ENCODE data around the gene RARS2. TPM values are rescaled to one million over a fixed set of nuclear protein-coding genes. Genes with fewer than 3 reads are reported as not detected.
A peak's percentile ranks its signal among the peaks of the same experiment; 100 is the strongest.

RARS2 gene
- total and polyA plus RNA-seq, 2 of the 8 experiments (the other 6 are each of a cell fraction or from before 2014, with no cell fraction given), result 10.2 to 40.5 TPM

DNA sequence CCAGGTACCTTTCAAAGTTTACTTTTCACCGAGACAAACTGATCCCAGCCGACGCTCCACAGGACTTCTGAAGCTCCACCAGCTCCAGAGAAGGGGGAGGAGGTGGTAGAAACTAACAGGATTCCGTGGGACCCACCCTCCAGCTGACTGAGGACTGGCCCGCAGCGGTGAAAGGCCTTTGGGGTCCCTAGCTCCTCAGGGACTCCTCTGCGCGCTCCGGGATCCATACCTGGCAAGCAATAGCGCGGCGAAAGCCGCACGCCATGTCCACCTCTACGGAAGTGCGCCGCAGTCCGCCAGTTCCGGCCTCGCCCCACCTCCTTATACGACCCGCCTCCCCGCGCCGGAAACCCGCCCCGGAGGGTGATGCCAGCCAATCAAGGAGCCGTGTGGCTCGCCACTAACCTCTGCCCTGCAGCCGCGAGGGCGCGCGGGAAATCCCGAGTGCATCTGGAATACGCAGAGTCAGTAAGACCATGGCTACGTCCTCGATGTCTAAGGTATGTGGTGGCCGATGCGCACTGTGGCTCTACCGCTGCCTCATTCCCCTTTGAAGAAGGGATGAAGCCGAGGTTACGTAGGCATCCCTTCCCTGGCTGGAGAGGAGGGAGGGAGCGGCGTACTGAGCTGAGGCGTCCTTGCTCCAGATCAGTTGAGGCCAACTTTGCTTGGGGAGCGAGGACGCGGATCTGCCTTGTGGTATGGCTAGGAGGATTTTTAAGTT lies at the start of gene RARS2, which contains the start of gene ORC3 (continued):
- TF ChIP-seq CREB1 (IDR thresholded peaks at IDR 0.05), result peak; percentile 56
- TF ChIP-seq MAFK (IDR thresholded peaks at IDR 0.05; ENCODE audit: low read depth, low read length), result peak; percentile 5; the same call in 1 of the 2 replicates
- TF ChIP-seq TAF7 (optimal IDR thresholded peaks at IDR 0.05; ENCODE audit: borderline replicate concordance, low read depth, low read length), result peak; percentile 72
- TF ChIP-seq RBBP5 (IDR thresholded peaks at IDR 0.05; ENCODE audit: borderline replicate concordance, low read depth, low read length), result peak; percentile 99
- TF ChIP-seq TEAD4 (IDR thresholded peaks at IDR 0.05; ENCODE audit: low read depth, low read length), result 0 out of 2 replicates have a peak, but pooled peaks have one; percentile 16
- TF ChIP-seq SP2 (IDR thresholded peaks at IDR 0.05; ENCODE audit: low read length), result peak; percentile 26; the same call in 1 of the 2 replicates
- peak; percentile 87 for TF ChIP-seq SAP30 (IDR thresholded peaks at IDR 0.05; ENCODE audit: insufficient read depth, insufficient replicate concordance, low read length)
- no peak for TF ChIP-seq CTBP2 (IDR thresholded peaks at IDR 0.05; ENCODE audit: borderline replicate concordance, insufficient read depth, insufficient read length, low read length)
- no peak; the same call in 1 of the 2 replicates for TF ChIP-seq SP1 (IDR thresholded peaks at IDR 0.05; ENCODE audit: low read depth, low read length)
- 0 out of 2 replicates have a peak, but pooled peaks have one; percentile 13 for TF ChIP-seq CHD2 (IDR thresholded peaks at IDR 0.05; ENCODE audit: low read length)
- TF ChIP-seq PHF8 (conservative IDR thresholded peaks at IDR 0.05; ENCODE audit: low read depth, low read length), result peak; percentile 97
- TF ChIP-seq, protein P1, sequence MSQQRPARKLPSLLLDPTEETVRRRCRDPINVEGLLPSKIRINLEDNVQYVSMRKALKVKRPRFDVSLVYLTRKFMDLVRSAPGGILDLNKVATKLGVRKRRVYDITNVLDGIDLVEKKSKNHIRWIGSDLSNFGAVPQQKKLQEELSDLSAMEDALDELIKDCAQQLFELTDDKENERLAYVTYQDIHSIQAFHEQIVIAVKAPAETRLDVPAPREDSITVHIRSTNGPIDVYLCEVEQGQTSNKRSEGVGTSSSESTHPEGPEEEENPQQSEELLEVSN (IDR thresholded peaks at IDR 0.05), result peak; percentile 84
- TF ChIP-seq YY1 (IDR thresholded peaks at IDR 0.05; ENCODE audit: low read depth, low read length), result 0 out of 2 replicates have a peak, but pooled peaks have one; percentile 67
- 0 out of 2 replicates have a peak, but pooled peaks have one; percentile 37 for TF ChIP-seq KDM5A (IDR thresholded peaks at IDR 0.05; ENCODE audit: low read length)
- TF ChIP-seq ASH2L (IDR thresholded peaks at IDR 0.05; ENCODE audit: low read length), result peak; percentile 92
- TF ChIP-seq HDAC2 (IDR thresholded peaks at IDR 0.05; ENCODE audit: borderline replicate concordance in 1 of 2, low read depth in 2 of 2, low read length in 2 of 2), result peak in 1 of 2 experiments; percentile 82; a peak in 1 of 4 replicates
- TF ChIP-seq TBP (IDR thresholded peaks at IDR 0.05; ENCODE audit: low read depth, low read length), result peak; percentile 90
- TF ChIP-seq SUZ12 (IDR thresholded peaks at IDR 0.05; ENCODE audit: low read length), result no peak
- TF ChIP-seq RFX5 (IDR thresholded peaks at IDR 0.05; ENCODE audit: borderline replicate concordance, low read depth, low read length), result no peak
- TF ChIP-seq TAF1 (IDR thresholded peaks at IDR 0.05; ENCODE audit: low read depth, low read length), result peak; percentile 93

All from H1 (cell line).